GM19025 (cell line): ENCODE measurements around the gene ZMAT5.

Source experiments
- ATAC-seq: cut with Tn5 transposase; IDR thresholded peaks from one replicate; pipeline ENCODE4 v1.9.1; 2021; ENCODE audit warnings: mild to moderate bottlenecking, low read depth, moderate library complexity; ENCODE audit not compliant: unreplicated experiment

Gene ZMAT5

DNA sequence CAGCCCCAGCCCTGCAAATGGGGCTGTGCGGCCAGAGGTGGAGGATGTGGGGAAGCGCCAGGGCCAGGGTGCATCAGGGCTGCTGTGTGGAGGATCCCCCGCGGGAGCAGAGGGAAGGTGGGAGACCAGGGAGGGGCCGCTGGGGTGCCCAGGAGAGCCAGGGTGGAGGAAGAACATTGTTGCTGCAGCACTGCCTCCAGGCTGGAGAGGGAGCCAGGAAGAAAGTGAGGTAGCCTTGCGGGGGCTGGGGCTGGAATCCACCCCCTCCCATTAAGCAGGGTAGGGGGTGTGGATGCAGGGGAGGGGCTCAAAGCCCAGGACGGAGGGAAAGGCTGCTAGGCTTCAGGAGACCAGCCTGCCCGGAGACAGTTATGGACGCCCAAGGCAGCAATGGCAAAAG lies 32.0 kb downstream of the ZMAT5 start:
- no peak for ATAC-seq

DNA sequence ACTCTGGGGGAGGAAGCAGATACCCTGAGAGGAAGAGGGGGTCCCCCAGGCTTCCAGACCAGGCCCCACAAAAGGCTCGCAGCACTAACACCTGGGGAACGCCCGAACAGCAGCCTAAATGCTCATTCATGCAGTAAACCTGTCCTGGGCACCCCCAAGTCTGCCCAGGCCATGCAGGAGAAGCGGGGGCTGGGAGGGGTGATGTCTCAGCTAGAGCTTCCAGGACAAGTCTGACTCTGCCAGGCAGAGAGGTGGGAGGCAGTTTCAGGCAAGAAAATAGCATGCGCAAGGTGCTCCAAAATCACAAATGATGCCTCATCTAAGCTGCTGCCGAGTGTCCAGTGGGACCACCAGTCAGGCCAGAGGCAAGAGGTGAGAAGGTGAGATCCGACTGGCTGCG lies 32.4 kb downstream of the ZMAT5 start:
- ATAC-seq = no peak

- no peak for ATAC-seq
Measured at GRCh38 chr22:29733362-29734201, 33.2 kb downstream of the ZMAT5 start.

- no peak for ATAC-seq
Measured at GRCh38 chr22:29732883-29733282, 33.9 kb downstream of the ZMAT5 start.

DNA sequence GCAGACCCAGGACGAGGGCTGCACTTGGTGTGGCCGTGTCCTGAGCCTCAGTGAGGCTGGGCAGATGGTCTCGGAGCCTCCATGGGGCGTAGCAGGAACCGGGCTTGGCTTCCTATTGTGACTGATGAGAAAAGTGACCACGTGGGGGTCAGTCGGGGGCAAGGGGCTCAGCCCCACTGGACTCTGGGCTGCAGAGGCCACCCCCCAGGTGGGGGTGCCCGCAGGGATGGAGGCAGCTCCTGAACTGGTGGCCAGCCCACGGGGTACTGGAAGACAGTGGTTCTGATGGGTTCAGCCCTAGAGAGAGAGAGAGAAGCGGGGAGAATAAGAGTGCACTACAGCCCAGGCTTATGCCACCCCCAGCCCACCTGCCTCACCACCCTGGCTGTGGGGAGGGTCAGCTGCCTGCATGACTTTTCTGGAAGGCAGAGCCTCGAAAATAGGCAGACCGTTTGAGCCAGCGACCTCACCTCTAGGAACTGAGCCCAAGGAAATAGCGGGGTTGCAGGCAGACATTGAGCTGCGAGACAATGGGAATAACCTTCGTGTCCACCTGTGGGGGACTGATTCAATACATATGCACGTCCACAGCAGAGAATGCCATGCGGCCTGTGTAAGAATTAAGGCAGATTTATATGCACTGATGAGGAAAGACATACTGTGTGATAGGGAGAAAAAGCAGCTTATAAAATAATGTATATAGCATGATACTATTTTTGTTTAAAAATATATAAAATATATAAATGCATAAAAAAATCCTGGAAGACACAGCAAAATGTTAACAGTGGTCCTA lies 35.6 kb downstream of the ZMAT5 start:
- no peak for ATAC-seq

- ATAC-seq = no peak
Measured at GRCh38 chr22:29729161-29729560, 37.6 kb downstream of the ZMAT5 start.

- ATAC-seq = no peak
Measured at GRCh38 chr22:29727131-29727523, 39.7 kb downstream of the ZMAT5 start.

GRCh38 chr22:29726512-29727130 lies 40.2 kb downstream of the ZMAT5 start:
- no peak for ATAC-seq

GRCh38 chr22:29726106-29726505 lies 40.7 kb downstream of the ZMAT5 start:
- no peak for ATAC-seq

DNA sequence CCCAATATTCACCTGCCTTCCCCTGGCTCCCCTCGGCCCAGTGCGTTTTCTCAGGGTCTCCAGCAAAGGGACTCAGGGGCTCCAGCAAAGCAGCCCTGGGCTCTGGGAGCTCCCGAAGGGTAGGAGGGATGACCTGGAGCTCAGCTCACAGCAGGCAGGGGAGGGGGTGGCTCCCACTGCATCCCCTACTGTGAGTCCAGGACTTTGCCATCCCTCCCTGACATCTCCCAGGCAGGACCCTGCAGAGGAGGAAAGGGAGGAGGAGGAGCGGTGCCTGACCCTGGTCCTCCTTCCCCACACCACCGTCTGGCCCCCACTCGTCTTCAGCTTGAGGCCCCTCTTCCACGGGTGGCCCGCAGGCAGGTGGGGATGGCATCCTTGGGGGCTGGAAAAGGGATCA lies 42.0 kb downstream of the ZMAT5 start:
- no peak for ATAC-seq

GRCh38 chr22:29723766-29724165 lies 43.0 kb downstream of the ZMAT5 start:
- ATAC-seq = no peak

- no peak for ATAC-seq
Measured at GRCh38 chr22:29722587-29722986, 44.2 kb downstream of the ZMAT5 start.

DNA sequence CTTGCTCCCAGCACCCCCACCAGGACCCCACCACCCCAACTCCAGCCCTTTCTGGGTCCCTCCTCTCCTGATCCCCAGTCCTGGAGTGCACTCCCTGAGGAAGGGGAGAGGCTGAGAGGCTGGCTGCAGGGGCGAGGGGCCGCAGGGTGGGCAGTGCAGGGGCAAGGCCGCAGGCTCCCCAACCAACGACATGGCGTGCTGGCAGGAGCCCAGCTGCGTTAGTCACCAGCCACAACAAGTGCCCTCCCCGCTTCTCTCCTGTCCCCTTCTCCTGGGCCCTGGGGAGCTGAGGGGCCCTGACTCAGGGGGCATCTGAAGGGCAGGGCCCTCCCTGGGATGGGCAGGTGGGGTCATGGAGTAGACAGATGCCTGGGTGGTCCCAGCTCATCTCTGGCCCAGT lies 44.7 kb downstream of the ZMAT5 start:
- ATAC-seq = no peak

- no peak for ATAC-seq
Measured at GRCh38 chr22:29720811-29721323, 45.9 kb downstream of the ZMAT5 start.

- no peak for ATAC-seq
Measured at GRCh38 chr22:29719899-29720645, 46.7 kb downstream of the ZMAT5 start, which contains the start of gene CABP7. TSS of gene CABP7 (plus strand) at chr22:29720003. CDS start at chr22:29720425, 422 bp downstream.

DNA sequence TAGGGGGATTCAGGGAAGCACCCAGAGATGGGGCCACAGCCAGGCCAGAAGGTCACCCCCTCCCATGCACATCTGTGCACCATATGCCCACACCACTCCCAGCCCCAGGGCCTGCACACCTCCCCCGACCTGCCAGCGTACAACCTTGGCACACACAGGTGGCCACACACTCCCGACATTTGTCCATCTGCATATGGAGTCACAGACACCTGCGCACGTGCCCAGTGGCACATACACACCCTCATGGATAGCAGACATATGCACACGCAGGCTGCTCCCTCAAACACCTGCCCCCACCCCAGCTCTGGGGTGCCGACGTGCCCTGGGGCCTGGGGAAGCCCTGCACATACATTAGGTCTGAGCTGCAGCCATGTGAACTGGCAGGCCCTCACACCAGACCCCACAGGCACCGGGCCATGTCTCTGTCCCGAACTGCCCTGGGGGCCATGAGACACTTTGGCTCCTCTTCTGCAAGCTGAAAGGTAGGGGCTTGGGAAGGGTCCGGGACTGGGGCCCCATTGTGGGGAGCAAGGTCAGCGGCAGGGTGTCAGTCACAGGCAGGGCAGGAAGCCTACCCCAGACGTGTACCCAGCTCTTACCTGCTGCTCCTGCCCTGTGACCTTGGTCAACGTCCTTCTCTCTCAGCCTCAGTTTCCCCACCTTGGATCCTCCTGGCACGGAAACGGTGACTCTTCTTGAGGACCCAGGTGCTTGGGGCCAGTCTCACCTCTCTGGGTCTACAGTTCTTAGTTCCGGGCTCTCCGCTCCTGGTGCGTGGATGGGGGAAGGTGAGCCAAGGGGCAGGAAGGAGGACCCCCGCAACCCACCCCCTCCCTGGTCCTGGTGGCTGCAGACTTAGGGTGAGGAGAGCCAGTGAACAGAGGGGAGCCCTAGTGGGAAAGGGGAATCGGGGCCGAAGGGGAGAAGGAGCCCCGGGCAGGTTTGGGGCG lies 47.6 kb downstream of the ZMAT5 start:
- ATAC-seq = no peak

DNA sequence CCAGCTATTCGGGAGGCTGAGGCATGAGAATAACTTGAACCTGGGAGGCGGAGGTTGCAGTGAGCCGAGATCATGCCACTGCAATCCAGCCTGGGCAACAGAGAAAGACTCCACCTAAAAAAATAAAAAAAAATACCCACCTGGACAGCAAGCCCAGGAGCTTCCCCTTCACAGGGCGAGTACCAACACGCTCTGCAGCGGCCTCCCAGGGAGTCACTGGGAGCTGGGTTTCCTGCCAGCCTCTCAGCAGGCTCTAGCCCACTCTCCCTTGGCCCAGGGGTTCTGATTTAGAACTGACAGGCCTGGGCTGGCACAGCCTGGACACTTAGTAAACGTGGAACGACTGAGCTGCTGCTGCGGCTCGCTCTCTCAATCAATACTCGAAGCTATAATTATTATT lies 49.0 kb downstream of the ZMAT5 start:
- ATAC-seq = no peak

GRCh38 chr22:29716814-29717545 lies 49.8 kb downstream of the ZMAT5 start:
- no peak for ATAC-seq

- no peak for ATAC-seq
Measured at GRCh38 chr22:29715705-29716104, 51.1 kb downstream of the ZMAT5 start.
